Right lobe of liver (tissue), 6 donors: ENCODE data around the gene ACP1. TPM values are rescaled to one million over a fixed set of nuclear protein-coding genes. Genes with fewer than 3 reads are reported as not detected.

ENCODE experiments used
- ATAC-seq, 4 donors: fragments of 200-7000 bp; cut with Tn5 transposase; one replicate each; pipeline ENCODE4 v1.9.1; 2020; ENCODE audit warnings: mild to moderate bottlenecking in 4 of 4, moderate library complexity in 4 of 4
- DNase-seq, 3 donors: peaks; one replicate each; pipeline ENCODE4 v3.0.0-alpha.2; 2020
- H3K27ac ChIP-seq, 3 donors: fragments of 200-600 bp; one replicate each; pipeline ENCODE4 v1.8.0; 2022
- H3K27me3 ChIP-seq, 2 donors: fragments of 200-600 bp; one replicate each; pipeline ENCODE4 v1.8.0; 2022
- H3K36me3 ChIP-seq, 4 donors: fragments of 200-600 bp; sonication (generic) in 1 of 4; one replicate each; pipeline versions ENCODE4 v1.5.1 to v1.8.0; 2017 to 2022; ENCODE audit warnings: control low read depth in 1 of 4
- H3K4me1 ChIP-seq, 4 donors: fragments of 200-600 bp; sonication (generic) in 1 of 4; one replicate each; pipeline versions ENCODE4 v1.5.1 to v1.8.0; 2017 to 2022; ENCODE audit warnings: control low read depth in 1 of 4
- H3K4me3 ChIP-seq, 3 donors: fragments of 200-600 bp; one replicate each; pipeline ENCODE4 v1.8.0; 2022
- H3K9me3 ChIP-seq, 4 donors: fragments of 200-600 bp; sonication (generic) in 1 of 4; one replicate each; pipeline versions ENCODE4 v1.5.1 to v1.8.0; 2017 to 2022; ENCODE audit warnings: control low read depth in 1 of 4
- POLR2A ChIP-seq: fragments of 450-650 bp; IDR thresholded peaks from one replicate; pipeline ENCODE4 v1.6.1; 2017; ENCODE audit warnings: antibody characterized with exemption, mild to moderate bottlenecking
- WGBS: methylation state at CpG from one replicate; pipeline ENCODE4 v1.1.6; 2018; ENCODE audit warnings: low coverage, low lambda C conversion rate; ENCODE audit not compliant: insufficient coverage; ENCODE audit errors: missing lambda C conversion rate; 5-methylcytosine and 5-hydroxymethylcytosine counted together
- intact Hi-C, 2 donors: fragments of 100-400 bp; cut with DNase I; formaldehyde crosslinking; loops; one replicate each; pipeline versions ENCODE4 v1.11.2 to v1.14.1; 2022
- total RNA-seq, 6 experiments: library from RNA; depleted of rRNA in 2 of 6; stranded (reverse); fragments of >200 nt in 2 of 6; fragmentation: NEBNext Ultra II Directional in 3 of 6; extraction: Animal tissue kit (Norgen Biotek cat#: 25700) in 3 of 6; gene quantifications; one replicate each; pipeline versions ENCODE4 v1.1.0 to v1.2.4, GENCODE V29; 2016 to 2023
- TF ChIP-seq, protein P1 (sequence below), 4 donors: fragments of 200-600 bp in 3 of 4; fragments of 450-650 bp in 1 of 4; IDR thresholded peaks; one replicate each; pipeline versions ENCODE4 v1.5.1 to v1.8.0; 2016 to 2022; ENCODE audit warnings: antibody characterized with exemption in 4 of 4, mild to moderate bottlenecking in 2 of 4
- donor health status: DM: no; HTN: yes; CAD: no.
- donor health status: DM: no; HTN: no; CAD: no.
- donor health status: DM: no; HTN: no; CAD: no.
- donor health status: DM: no; HTN: yes; CAD: no.
- donor health status: DM: no; HTN: yes; CAD: no.

ACP1 gene
- total RNA-seq, 6 experiments from 2014 or later: 52.1 to 72.1 (median 60.3) TPM

- no peak overlapping the region for H3K27ac ChIP-seq
- H3K4me3 ChIP-seq: no peak overlapping the region
- intact Hi-C loops: no loop called here
- no peak for DNase-seq
- WGBS: 75% methylated on average over 5 of the region's 9 CpGs
- TF ChIP-seq POLR2A: no peak
- TF ChIP-seq, protein P1, sequence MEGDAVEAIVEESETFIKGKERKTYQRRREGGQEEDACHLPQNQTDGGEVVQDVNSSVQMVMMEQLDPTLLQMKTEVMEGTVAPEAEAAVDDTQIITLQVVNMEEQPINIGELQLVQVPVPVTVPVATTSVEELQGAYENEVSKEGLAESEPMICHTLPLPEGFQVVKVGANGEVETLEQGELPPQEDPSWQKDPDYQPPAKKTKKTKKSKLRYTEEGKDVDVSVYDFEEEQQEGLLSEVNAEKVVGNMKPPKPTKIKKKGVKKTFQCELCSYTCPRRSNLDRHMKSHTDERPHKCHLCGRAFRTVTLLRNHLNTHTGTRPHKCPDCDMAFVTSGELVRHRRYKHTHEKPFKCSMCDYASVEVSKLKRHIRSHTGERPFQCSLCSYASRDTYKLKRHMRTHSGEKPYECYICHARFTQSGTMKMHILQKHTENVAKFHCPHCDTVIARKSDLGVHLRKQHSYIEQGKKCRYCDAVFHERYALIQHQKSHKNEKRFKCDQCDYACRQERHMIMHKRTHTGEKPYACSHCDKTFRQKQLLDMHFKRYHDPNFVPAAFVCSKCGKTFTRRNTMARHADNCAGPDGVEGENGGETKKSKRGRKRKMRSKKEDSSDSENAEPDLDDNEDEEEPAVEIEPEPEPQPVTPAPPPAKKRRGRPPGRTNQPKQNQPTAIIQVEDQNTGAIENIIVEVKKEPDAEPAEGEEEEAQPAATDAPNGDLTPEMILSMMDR (IDR thresholded peaks at IDR 0.05): no peak
- peaks cover 0 to 7% (median 0%) of the 10 kb centered on the region in 4 donors for H3K36me3 ChIP-seq
- H3K9me3 ChIP-seq: no peaks in the 10 kb centered on the region
- H3K4me1 ChIP-seq: peaks cover 0 to 32% (median 14%) of the 10 kb centered on the region in 4 donors
- ATAC-seq: peak in 3 of 4 donors; percentile 11 to 34 (median 23)
- no peaks in the 10 kb centered on the region for H3K27me3 ChIP-seq
Observed at GRCh38 chr2:228115-228514, 36.6 kb upstream of the ACP1 start.

GRCh38 chr2:228518-229278, 36.0 kb upstream of the ACP1 start:
- Histone ChIP-seq H3K36me3 (peaks cover 0 to 7% (median 0%) of the 10 kb centered on the region in 4 donors), H3K27ac (no peak overlapping the region), H3K9me3 (peaks cover 0 to under 1% (median 0%) of the 10 kb centered on the region in 4 donors)

DNA sequence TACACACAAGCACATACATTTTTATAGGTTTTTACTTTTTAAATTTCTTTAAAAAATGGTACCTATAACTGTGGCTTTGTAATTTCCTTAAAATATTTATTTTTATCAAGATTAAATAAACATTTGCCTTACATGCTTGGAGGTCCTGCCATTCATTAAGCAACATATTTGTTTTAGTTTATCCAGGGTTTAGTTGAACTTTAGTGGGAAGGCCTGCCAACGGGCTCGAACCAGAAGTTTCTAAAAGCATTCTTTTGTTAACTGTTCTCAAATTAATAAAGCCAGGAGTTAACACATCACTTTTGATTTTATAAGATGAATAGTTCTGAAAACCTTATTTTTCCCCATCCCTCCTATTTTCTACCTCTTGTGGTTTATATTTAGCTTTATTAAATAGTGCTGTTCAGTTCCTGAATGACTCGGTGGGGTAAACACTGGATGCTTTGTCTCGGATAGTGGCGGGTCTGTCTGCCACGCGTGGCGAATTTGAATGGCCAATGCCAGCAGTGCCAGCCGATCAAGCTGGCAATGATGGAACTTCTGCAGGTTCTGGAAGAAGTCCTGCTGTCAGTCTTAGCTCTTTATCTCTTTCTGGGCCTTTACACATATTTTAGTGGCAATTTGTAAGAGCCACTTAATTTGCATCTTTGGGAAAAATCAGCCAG, 33.1 kb upstream of the ACP1 start:
- Histone ChIP-seq H3K36me3 (no peaks in the 10 kb centered on the region), H3K27ac (peak overlapping the region; percentile 40 to 86 (median 51)), H3K4me3 (no peak overlapping the region), H3K27me3 (no peaks in the 10 kb centered on the region), H3K9me3 (peaks cover 0 to 3% (median 0%) of the 10 kb centered on the region in 4 donors), H3K4me1 (peaks cover 0 to 38% (median 14%) of the 10 kb centered on the region in 4 donors)
- WGBS: 33% methylated on average over 9 of the region's 9 CpGs
- ATAC-seq (peak; percentile 78 to 86 (median 82)), DNase-seq (peak; percentile 34 to 62 (median 60))
- intact Hi-C loops: no loop called here
- TF ChIP-seq, protein P1 (IDR thresholded peaks at IDR 0.05): no peak
- no peak for TF ChIP-seq POLR2A

More at GRCh38 chr2:228518-229278, 36.0 kb upstream of the ACP1 start:
- H3K4me1 ChIP-seq: peaks cover 0 to 35% (median 13%) of the 10 kb centered on the region in 4 donors
- H3K27me3 ChIP-seq: no peaks in the 10 kb centered on the region
- WGBS: 93% methylated on average over 8 of the region's 8 CpGs
- intact Hi-C loops: no loop called here
- H3K4me3 ChIP-seq: no peak overlapping the region
- TF ChIP-seq, protein P1 (IDR thresholded peaks at IDR 0.05): no peak
- TF ChIP-seq POLR2A: no peak
- ATAC-seq: no peak
- DNase-seq: no peak

GRCh38 chr2:233030-233429, 31.7 kb upstream of the ACP1 start:
- no peak for TF ChIP-seq POLR2A
- TF ChIP-seq, protein P1 (IDR thresholded peaks at IDR 0.05): no peak
- ATAC-seq (no peak), DNase-seq (no peak)
- intact Hi-C loops: no loop called here
- Histone ChIP-seq H3K9me3 (peaks cover 0 to 3% (median 0%) of the 10 kb centered on the region in 4 donors), H3K27ac (no peak overlapping the region), H3K27me3 (no peaks in the 10 kb centered on the region), H3K4me3 (no peak overlapping the region), H3K36me3 (no peaks in the 10 kb centered on the region), H3K4me1 (peaks cover 0 to 38% (median 14%) of the 10 kb centered on the region in 4 donors)
- 81% methylated on average over 7 of the region's 7 CpGs for WGBS
